GM04503 (cell line): ENCODE data around the gene PRICKLE2.
A peak's percentile ranks its signal among the peaks of the same experiment; 100 is the strongest.

Experiments used
- DNase-seq: peaks from one replicate; pipeline ENCODE4 v3.0.0-alpha.2; 2012; ENCODE audit warnings: low read depth

Gene PRICKLE2, protein sequence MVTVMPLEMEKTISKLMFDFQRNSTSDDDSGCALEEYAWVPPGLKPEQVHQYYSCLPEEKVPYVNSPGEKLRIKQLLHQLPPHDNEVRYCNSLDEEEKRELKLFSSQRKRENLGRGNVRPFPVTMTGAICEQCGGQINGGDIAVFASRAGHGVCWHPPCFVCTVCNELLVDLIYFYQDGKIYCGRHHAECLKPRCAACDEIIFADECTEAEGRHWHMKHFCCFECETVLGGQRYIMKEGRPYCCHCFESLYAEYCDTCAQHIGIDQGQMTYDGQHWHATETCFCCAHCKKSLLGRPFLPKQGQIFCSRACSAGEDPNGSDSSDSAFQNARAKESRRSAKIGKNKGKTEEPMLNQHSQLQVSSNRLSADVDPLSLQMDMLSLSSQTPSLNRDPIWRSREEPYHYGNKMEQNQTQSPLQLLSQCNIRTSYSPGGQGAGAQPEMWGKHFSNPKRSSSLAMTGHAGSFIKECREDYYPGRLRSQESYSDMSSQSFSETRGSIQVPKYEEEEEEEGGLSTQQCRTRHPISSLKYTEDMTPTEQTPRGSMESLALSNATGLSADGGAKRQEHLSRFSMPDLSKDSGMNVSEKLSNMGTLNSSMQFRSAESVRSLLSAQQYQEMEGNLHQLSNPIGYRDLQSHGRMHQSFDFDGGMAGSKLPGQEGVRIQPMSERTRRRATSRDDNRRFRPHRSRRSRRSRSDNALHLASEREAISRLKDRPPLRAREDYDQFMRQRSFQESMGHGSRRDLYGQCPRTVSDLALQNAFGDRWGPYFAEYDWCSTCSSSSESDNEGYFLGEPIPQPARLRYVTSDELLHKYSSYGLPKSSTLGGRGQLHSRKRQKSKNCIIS

DNA sequence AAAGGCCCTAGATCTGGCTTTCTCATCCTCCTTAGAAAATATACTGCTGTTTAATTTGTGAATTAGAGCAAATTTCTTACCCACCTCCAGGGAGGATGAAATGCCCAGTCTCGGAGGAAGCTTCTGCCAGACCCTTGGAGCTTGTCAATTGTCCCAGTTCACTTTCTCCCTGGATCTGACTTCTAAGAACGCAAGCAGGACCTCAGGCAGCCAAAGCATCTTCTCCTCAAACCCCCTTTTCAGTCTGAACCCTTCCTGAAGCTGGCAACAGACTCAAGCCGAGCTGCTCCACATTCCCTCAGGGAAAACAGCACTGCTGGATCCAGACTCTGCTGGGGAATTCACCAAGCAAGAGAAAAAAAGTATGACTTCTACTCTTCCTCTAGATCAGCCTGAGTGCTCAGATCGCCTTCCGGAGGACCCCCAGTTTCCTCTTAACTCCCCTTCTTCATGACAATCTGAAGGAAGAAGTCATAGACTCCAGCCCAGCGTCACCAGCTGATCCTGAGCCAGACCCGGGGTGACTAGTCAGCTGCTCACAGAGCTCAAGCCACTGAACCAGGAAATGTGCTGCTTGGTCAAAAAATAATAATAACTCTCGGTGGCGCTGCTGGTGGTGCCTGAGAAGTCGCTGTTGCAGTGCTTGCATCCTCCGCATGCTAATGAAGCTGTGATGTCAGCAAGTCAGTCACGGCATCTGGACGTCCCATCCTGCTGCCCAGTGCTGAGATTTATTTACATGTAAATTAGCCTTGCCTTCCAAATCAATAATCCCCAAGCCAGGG lies at the start of gene PRICKLE2:
TSS of gene PRICKLE2 (minus strand) at position 641 of the 785 bp plus-strand sequence. CDS start 26,539 bp downstream, outside the sequence.
- peak; percentile 76 for DNase-seq

DNA sequence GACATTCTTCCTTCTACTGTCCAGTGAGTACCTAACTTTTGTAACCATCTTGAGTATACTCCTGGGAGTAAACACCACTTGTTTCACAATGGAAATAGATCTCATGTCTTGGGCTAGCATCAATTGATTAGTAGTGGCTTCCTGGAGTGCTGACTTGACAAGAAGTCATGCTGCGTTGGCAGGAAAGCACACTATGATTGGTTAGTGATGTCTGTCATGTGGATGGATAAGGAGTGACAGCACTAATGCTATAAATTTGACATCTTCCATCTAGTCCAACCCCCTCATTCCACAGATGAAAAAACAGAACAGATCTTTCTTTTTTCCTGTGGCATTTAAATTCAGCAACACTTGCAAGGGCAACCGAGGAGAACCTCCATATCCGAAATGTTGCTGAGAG lies 47.6 kb upstream of the PRICKLE2 start:
- DNase-seq = no peak

DNA sequence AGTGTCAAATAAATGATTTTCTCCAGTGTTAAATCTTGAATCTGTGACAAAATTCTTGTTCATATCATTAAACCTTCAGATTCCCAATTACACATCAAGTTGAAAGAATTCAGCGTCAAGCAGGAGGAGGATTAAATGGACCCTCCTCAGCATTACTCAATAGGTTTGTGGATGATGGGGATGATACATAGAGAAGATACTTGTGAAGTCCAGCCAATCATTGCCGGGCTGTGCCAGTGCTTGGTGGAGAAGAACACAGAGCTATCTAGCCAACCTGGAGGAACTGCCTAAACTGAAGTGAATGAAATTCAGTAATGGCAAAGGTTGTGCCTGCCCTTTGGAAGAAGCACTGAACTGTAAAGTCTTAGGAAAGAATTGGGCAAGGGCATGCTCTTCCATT lies 47.0 kb upstream of the PRICKLE2 start:
- no peak for DNase-seq

DNA sequence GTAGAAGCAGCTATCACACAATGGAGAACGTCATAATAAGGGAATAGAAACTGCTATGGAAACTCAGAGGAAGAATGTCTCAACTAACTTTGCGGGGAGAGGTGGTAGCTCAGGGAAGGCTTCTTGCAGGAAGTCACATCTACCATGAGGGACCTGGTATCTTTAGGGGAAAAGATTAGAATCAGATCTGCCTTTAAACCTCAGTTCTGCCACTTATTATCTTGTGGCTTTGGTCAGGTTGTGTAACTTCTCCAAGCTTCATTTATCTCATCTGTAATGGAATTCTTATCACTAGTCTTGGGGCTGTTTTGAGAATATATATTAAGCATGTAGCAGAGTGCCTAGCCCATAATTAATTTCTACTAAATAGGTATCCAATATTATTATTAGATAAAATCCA lies 46.4 kb upstream of the PRICKLE2 start:
- DNase-seq = no peak

DNA sequence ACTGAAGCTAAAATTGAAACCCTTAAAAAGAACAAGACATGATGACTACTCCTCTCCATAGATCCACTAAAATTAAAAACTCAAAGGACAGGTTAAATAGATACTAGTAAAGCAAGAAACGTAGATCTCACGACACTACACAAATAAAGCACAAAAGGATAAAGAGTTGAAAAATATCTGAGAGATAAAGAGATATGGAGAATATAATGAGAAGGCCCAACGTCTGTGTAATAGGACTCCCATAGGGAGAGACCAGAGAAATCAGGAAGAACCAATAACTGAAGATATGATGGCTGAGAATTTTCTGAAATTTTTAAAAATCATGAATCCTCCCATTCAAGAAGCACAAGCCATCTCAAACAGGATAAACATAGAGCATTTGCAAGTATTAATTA lies 45.6 kb upstream of the PRICKLE2 start:
- no peak for DNase-seq

DNA sequence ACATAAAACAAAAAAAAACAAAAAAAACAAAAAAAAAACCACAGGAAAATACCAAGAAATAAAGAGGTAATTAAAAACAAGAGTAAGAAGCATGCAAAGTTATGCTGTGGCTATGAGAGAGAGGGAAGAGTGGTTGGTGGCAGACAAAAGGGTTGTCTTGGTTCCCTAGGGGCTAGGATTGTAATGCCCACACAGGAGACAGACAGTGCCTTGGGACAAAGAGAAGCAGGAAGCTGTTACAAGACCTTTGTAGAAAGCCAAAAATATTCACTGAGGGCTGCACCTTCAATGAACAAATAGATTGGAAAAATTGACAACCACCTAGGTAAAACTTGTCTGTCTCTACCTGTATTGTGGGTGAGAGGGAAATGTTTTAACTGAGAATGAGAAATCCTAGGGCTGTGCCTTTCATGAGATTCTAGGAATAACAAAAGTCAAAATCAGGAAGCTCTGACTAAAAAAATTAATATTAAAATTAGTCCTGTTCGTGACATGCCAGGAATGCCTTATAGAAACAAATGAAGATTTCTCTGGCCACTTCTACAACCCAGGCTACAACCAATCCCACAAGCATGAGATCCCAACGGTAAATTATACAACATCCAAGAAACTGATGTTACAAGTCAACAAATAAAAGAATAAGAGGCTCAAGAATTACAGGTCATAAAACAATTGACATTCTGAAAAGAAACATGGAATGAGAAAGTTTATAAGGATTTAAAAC lies 45.0 kb upstream of the PRICKLE2 start:
- no peak for DNase-seq

DNA sequence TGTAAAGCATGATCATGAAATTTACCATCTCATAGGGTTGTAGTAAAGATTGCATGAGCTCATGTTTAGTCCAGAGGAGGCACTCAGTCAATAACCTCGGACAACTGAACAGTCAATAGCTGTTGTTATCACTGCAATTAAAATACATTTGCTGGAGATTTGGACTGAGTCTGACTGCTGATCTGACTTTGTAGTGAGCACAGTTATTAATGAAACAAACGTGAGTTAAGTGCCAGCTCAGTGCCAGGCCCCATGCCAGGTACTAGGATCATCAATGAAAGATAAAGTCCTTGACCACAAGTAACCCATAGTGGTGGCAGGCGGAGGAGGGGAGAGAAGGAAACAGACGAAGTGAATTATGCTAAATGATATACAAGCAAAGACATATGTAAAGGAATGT lies 43.7 kb upstream of the PRICKLE2 start:
- DNase-seq = no peak

DNA sequence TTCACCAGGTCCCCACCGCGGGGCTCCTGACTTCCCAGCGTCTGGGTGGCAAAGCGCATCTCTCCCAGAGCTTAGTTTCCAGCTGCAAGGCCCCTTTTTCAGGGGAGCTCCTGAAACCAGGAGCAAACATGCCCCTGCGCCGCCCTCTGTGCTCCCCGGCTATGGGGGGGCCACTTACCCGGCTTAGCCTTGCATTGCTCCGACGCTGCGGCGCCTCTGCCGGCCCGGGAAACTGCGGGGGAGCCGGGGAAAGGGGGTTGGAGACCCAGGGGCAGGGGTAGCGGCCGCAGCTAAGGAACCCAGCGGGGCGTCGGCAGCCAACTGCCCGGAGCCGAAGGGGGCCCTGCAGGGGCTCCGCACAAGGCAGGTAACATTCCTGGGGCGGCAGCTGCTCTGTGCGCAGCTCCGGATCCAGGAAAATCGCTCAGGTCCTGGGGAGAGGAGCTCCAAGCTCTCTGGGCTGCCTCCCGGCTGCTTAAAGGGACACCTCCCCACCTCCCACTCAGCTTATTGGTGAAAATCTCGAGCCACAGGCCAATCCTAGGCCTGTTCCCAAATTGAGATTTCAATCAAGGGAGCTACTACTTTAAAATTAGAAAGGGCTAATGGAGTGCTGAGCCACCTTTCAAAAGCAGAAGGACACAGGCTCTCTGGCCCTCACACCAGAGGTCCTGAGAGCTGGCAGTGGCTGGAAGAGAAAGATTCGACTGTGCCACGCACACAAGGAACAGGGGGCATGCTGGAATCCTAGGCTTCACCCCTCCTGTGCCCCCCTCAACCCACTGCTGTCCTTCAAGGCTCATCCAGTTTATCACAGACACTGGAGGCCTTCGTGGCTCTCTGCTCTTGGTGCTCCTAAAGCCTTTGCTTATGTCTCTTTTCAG lies 42.7 kb upstream of the PRICKLE2 start:
- peak; percentile 30 for DNase-seq

DNA sequence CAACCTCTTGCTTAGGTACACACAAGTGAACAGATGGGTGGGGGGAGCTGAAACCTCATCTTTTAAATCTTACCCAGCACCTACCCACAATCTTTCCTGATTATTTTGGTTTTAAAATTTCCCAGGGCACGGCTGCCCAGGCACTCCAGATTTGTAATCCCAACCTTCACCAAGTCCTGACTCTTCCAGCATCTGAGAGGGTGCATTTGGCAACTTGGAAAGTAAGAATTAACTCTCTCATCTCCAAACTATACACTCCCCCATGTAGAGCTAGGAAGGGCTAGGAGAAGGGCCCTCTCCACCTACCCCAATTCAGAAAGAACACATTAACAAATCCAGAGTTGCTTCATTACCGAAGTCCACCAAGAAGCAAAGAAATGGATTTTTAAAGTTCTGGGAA lies 41.7 kb upstream of the PRICKLE2 start:
- no peak for DNase-seq

DNA sequence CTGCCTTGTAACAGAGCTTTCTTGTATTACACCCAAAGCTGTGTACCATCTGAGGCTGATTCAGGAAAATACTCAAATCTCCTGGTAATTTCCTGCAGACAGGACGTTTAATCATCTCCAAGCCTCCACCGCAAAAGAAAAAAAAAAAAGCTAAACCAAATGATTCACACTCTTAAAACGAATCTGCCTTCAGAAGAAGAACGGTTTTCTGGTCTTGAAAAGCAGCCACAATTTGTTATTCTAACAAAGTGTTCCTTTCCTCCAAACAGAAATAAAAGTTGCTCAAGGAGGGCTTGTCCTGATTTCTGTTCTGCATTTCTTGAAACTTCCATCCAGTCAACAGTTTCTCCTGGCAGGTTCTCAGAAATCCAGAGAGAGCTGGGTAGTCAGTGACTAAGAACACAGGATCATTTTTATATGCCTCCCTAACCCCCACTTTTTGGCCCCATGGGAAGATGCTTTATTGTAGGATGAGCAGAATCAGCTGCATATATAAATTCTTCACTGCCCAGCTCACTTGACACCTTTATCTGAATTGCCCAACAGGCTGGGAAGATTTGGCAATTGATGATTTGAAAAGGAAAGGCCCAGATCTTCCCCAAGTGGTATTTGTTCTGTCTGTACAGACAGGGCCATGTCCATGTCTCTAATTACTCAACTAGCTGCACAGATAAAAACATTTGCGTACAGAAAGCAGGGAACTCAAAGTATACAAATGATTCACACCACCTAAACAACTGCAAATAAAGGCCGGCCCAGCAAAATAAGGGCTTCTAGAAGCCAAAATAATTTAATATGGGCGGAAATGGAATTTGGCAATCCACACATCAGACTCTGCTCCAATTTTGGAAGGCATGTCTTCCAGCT lies 41.0 kb upstream of the PRICKLE2 start:
- peak; percentile 95 for DNase-seq

DNA sequence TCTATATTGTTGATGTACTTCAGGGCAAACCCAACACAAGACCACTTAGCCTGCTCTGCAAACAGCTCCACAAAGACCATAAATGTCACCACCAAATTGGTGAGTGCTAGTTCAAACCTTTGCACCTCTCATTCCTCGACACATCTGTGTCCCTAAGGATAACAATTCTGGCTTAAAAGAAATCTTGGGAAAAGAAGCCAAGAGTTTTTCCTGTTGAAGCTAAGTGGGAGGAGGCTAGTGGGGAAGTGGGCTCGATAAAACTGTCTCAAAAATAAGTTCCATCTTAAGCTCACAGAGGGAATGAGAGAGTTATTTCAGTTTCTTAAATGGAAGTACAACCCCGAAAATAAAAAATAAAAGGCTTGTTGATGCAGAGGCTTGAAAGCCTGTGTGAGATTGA lies 40.4 kb upstream of the PRICKLE2 start:
- no peak for DNase-seq

DNA sequence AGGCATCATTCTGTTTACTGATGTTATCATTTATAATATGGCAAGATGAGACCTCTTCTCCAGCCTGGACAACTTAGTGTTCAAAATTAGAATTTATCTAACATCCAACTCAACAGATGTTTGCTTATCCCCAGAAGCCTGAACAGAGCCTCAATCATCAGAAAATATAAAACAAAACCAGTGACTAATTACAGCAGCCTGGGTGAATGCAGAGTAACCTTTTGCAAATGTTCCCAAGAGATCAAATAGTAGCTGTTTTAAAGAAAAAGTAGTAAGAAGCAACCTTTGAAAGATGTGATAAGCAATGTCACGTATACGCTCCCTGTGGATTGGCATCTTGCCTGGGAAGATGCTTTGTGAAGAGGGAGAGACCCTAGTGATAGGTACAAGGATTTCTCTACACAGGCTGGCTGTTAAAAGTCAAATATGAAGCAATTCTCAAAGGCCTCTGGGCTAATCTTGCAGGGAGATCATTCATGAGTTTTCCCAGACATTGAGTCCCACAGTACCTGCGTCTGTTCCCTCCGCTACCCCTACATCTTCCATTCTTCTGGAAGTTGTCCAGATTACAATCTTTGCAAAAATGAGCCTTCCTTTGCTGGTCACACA lies 39.3 kb upstream of the PRICKLE2 start:
- no peak for DNase-seq

DNA sequence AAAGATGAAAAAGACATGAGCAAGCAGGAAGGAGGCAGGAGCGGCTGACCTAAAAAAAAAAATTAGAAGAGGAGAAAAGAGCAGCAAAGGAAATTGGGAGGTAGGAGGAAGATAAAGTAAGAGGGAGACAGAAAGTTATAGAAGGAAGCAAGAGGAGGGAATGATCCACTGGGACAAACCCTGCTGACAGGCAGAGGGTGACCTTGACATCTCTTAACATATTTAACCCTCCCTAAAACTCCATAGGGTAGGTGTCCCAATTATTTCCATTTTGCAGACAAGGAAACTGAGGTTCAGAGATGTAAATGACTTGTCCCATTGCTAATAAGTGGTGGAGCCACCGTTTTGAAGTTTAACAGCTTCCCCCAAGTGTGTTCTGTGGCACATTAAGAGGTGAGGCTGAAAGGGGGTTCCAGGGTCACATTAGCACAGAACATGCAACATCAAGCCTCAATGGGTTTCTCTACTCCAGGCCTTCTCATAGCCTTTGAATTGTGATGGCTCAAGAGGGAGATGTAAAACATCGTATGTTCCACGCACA lies 37.4 kb upstream of the PRICKLE2 start:
- no peak for DNase-seq

DNA sequence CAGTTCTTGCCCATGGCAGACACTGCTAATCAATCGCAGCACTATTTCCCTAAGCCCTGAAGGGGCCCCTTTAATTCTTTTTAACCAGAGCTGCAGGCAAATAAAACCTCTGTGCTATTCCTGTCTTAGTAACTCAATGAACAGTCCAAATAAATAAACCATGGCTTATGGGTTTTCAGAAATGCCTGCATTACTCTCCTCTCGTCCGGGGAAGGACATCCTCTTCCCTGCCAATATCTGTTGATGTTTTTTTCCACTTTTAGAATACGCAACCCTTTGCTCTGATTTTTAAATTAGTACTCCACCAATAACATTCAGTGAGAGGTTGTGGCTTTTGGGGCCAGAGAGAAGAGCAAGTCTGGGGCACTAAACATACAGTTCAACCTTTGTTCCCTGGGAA lies 35.2 kb upstream of the PRICKLE2 start:
- no peak for DNase-seq

DNA sequence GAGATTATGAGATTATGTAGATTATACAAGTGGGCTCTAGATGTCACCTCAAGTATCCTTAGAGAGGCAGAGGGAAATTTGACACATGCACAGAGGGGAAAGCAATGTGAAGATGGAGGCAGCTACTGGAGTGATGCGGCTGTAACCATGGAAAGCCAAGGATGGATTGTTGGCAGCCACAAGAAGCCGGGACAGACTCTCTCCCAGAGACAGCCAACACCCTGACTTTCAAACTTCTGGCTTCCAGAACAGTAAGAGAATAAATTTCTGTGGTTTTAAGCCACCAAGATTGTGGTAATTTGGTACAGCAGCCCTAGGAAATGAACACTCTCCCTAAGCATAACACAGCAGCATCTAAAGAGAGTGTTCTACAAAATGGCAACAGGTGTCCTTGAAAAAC lies 34.4 kb upstream of the PRICKLE2 start:
- peak; percentile 47 for DNase-seq

DNA sequence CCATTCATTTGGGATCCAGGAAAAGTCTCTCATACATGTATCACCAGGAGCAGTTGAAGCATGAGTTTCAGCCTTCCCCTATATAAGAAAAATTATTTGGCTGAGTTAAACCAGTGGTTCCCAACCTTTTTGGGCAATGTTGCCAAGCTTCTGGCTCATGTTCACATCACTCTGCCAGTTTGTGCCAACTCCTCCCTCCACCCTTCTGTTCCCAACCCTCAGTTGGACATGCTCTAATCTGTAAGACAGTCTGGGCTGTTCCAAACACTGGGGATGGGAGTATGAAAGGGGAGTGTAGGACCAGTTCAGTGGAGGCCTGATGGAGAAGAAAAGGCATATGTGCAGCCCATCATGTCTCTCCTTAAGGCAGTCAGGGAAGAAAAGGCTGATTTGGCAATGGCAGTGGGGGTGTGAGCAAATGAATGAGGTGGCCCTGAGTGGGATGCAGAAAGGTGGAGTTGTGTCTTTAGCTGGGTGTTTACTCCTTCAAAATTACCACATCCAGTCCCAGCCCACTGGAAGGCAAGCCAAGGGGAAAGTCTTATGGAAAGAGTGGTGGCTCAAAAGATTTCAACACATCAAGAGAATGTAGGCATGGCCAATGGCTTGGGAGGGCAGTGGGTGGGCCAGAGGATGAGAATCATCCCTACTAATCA lies 32.0 kb upstream of the PRICKLE2 start:
- no peak for DNase-seq

DNA sequence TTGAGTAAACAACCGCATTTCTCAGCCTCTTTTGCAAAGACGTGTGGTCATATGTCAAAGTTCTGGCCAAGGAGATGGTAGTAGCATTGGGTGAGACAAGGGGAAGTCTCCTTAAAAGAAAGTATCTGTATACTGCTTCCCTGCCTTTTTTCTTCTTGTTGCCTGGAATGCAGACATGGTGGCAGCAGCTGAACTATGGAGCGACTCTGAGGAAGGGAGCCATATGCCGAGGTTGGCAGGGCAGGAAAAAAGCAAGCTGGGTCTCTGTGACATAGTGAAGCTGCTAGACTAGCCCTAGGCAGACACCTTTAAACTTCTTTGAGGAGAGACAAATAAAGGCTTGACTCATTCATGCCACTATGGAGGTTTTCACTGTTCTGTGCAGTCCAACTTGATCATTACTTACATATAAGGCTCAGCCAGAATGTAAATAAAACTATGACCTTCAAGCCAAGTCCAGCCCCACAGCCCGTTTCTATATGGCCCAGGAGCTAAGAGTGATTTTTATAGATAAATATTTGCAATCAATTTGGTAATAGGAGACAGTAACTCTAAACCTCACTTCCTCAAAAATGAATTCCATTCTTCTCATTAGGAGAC lies 30.6 kb upstream of the PRICKLE2 start:
- DNase-seq = no peak

DNA sequence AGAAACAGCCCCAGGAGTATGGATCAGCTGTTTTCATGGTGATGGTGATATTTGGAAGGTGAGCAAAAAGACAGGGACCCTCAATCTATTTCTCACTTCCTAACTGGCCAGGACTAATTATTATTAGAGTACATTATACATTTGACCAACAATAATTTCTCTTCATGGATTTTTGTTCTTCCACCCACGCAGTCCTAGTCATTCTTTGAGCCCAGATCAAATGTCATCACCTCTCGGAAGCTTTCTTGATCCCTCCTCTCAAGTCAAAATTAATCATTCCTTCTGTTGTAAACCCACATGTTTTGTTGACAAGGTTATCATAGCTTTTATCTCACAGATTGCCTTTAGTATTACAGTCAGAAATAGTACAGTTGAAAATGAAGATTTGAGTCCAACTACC lies 29.2 kb upstream of the PRICKLE2 start:
- DNase-seq = no peak
